ENCODE results near the gene SEMA5B.

GRCh38 chr3:122886251-122886650 is 141.3 kb downstream of the SEMA5B start:
- TF ChIP-seq CTCF (IDR thresholded peaks at IDR 0.05) = no peak
- TF ChIP-seq EZH2 (IDR thresholded peaks at IDR 0.05; ENCODE audit: borderline replicate concordance, insufficient read depth, low read depth, low read length, poor library complexity, severe bottlenecking) = no peak
